ENCODE results near the gene FRMD6. TPM values are rescaled to one million over a fixed set of nuclear protein-coding genes. Genes with fewer than 3 reads are reported as not detected.

FRMD6 gene
- total RNA-seq, 4 donors from 2014 or later: 88.3 to 165 (median 119) TPM

DNA sequence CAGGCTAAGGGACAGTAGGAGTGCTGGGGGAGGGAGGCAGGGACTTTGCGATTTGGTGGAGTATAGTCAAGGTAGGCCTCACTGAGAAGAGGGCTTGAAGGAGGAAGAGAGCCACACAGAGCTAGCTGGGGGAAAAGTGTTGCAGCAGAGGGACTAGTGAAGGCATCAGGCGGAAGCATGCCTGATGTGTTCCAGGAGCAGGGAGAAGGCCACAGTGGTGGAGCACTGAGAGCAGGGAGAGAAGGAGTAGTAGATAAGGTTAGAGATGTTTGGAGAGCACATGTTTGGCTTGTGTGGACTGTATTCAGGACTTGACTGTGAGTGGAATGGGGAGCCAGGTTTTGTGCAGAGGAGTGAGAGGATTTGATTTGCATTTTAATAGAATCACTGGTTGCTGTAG, 9.0 kb downstream of the FRMD6 start:
- DNase-seq (ENCODE audit: low spot score in 2 of 2): no peak
- Histone ChIP-seq H3K4me1 (peaks cover 43% of the 10 kb centered on the region), H3K27ac (no peak overlapping the region), H3K9me3 (no peaks in the 10 kb centered on the region), H3K27me3 (no peaks in the 10 kb centered on the region), H3K4me3 (no peak overlapping the region), H3K36me3 (no peaks in the 10 kb centered on the region)
- TF ChIP-seq POLR2A (IDR thresholded peaks at IDR 0.05) (no peak), EP300 (IDR thresholded peaks at IDR 0.05) (no peak), POLR2AphosphoS5 (IDR thresholded peaks at IDR 0.05) (no peak)
- TF ChIP-seq, protein P1, sequence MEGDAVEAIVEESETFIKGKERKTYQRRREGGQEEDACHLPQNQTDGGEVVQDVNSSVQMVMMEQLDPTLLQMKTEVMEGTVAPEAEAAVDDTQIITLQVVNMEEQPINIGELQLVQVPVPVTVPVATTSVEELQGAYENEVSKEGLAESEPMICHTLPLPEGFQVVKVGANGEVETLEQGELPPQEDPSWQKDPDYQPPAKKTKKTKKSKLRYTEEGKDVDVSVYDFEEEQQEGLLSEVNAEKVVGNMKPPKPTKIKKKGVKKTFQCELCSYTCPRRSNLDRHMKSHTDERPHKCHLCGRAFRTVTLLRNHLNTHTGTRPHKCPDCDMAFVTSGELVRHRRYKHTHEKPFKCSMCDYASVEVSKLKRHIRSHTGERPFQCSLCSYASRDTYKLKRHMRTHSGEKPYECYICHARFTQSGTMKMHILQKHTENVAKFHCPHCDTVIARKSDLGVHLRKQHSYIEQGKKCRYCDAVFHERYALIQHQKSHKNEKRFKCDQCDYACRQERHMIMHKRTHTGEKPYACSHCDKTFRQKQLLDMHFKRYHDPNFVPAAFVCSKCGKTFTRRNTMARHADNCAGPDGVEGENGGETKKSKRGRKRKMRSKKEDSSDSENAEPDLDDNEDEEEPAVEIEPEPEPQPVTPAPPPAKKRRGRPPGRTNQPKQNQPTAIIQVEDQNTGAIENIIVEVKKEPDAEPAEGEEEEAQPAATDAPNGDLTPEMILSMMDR (IDR thresholded peaks at IDR 0.05): no peak
- 92% methylated on average over 2 of the region's 2 CpGs for WGBS

DNA sequence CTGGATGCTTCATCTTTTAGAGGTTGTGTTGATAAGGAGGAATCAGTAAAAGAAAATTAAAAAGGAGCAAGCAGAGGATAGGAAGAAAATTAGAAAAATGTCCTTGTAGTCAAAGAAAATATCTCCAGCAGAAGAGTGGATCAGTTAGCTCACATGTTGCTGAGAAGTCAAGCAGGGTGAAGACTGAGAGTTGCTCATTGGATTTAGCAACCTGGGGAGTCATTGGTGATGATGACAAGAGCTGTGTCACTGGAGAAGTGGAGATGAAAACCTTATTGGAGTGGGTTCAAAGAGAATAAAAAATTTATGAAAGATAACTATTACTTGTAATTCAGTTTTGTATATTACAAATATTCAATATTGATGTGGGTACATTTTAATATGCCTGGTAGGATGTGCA, 9.8 kb downstream of the FRMD6 start:
- TF ChIP-seq, protein P1 (IDR thresholded peaks at IDR 0.05): no peak
- TF ChIP-seq EP300 (IDR thresholded peaks at IDR 0.05): no peak
- TF ChIP-seq POLR2AphosphoS5 (IDR thresholded peaks at IDR 0.05): no peak
- TF ChIP-seq POLR2A (IDR thresholded peaks at IDR 0.05): no peak
- Histone ChIP-seq H3K27ac (no peak overlapping the region), H3K4me3 (no peak overlapping the region), H3K36me3 (no peaks in the 10 kb centered on the region), H3K9me3 (no peaks in the 10 kb centered on the region), H3K4me1 (peaks cover 36% of the 10 kb centered on the region), H3K27me3 (no peaks in the 10 kb centered on the region)
- no peak for DNase-seq (ENCODE audit: low spot score in 2 of 2)

DNA sequence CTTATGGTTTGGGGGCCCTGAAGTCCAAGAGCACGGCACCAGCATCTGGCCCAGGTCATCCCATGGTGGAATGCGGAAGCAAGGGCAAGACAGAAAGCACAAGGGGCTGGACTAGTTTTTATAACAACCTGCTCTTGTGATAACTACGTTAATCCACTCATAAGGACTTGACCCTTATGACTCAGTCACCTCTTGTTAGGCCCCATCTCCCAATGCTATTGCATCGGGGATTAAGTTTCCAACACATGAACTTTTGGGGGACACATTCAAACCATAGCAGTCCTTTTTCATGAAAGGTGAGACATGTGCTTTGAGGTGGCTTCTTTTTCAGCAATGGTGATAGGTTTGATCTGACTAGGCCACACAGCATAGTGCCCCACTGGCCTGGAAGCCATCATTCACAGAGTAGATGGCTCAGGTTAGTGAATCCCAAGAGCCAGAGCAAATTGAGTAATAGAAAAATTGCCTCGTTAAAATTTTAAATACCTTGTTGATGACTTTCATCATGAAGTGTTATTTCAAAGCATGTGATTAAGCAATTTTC, 12.1 kb downstream of the FRMD6 start:
- Histone ChIP-seq H3K4me1 (peaks cover 20% of the 10 kb centered on the region), H3K27ac (no peak overlapping the region), H3K4me3 (no peak overlapping the region), H3K9me3 (no peaks in the 10 kb centered on the region), H3K27me3 (no peaks in the 10 kb centered on the region), H3K36me3 (no peaks in the 10 kb centered on the region)
- no peak for DNase-seq (ENCODE audit: low spot score in 2 of 2)
- WGBS: 88% methylated on average over 5 of the region's 5 CpGs
- TF ChIP-seq POLR2AphosphoS5 (IDR thresholded peaks at IDR 0.05) (no peak), POLR2A (IDR thresholded peaks at IDR 0.05) (no peak), EP300 (IDR thresholded peaks at IDR 0.05) (no peak)
- TF ChIP-seq, protein P1 (IDR thresholded peaks at IDR 0.05): no peak

DNA sequence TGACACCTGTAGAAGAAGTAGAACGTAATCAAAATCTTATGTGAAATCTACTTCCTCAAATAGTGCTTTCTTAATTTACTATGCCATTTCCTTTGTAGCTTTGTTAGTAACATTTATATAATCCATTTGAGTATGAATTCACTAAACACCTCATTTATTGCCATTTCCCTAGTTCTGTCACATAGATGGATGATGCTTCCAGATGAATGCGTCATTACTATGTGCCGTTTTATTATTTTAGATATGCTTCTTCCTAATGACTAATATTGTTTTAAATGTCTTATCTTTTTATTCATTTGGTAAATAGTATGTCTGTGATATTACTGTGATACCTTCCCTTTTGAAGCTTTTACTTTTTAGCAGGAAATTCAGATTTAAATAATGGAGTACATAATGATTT, 14.4 kb downstream of the FRMD6 start:
- H3K27ac ChIP-seq: no peak overlapping the region
- peaks cover 3% of the 10 kb centered on the region for H3K4me1 ChIP-seq
- WGBS: 89% methylated on average over 3 of the region's 3 CpGs
- no peaks in the 10 kb centered on the region for H3K27me3 ChIP-seq
- H3K9me3 ChIP-seq: no peaks in the 10 kb centered on the region
- TF ChIP-seq EP300 (IDR thresholded peaks at IDR 0.05) (no peak), POLR2AphosphoS5 (IDR thresholded peaks at IDR 0.05) (no peak), POLR2A (IDR thresholded peaks at IDR 0.05) (no peak)
- H3K36me3 ChIP-seq: no peaks in the 10 kb centered on the region
- no peak overlapping the region for H3K4me3 ChIP-seq
- DNase-seq (ENCODE audit: low spot score in 2 of 2): no peak

DNA sequence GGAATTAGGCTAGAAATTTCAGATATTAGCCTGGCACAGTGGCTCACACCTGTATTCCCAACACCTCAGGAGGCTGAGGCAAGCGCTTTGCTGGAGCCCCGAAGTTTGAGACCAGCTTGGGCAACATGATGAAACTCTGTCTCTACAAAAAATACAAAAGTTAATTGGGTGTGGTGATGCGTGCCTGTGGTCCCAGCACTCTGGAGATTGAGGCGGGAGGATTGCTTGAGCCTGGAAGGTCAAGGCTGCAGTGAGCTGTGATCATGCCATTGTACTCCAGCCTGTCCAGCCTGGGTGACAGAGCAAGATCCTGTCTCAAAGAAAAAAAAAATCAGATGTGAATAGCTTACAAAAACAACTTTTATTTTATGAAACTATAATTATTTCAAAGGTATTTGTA, 15.1 kb downstream of the FRMD6 start:
- no peak for TF ChIP-seq EP300 (IDR thresholded peaks at IDR 0.05)
- no peak for TF ChIP-seq POLR2A (IDR thresholded peaks at IDR 0.05)
- TF ChIP-seq POLR2AphosphoS5 (IDR thresholded peaks at IDR 0.05): no peak
- TF ChIP-seq, protein P1 (IDR thresholded peaks at IDR 0.05): no peak
- WGBS: 81% methylated on average over 4 of the region's 4 CpGs
- no peak for DNase-seq (ENCODE audit: low spot score in 2 of 2)
- Histone ChIP-seq H3K9me3 (no peaks in the 10 kb centered on the region), H3K4me1 (no peaks in the 10 kb centered on the region), H3K4me3 (no peak overlapping the region), H3K27me3 (no peaks in the 10 kb centered on the region), H3K27ac (no peak overlapping the region), H3K36me3 (no peaks in the 10 kb centered on the region)

DNA sequence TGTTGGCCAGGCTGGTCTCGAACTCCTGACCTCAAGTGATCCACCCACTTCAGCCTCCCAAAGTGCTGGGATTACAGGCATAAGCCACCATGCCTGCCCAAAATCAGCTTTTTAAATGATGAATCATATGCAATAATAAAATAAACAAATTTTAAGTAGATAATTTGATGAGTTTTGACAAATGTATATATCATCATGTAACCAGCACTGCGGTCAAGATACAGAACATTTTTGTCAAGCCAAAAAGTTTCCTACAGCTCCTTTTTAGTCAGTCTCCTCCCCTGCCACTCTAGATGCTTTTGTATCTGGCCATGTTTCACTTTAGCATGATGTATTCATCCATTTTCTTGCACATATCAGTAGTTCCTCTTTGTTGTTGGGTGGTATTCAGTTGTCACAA, 17.2 kb downstream of the FRMD6 start:
- WGBS: 99% methylated on average over 2 of the region's 2 CpGs
- TF ChIP-seq POLR2AphosphoS5 (IDR thresholded peaks at IDR 0.05): no peak
- TF ChIP-seq EP300 (IDR thresholded peaks at IDR 0.05): no peak
- TF ChIP-seq, protein P1 (IDR thresholded peaks at IDR 0.05): no peak
- no peak for TF ChIP-seq POLR2A (IDR thresholded peaks at IDR 0.05)
- H3K4me1 ChIP-seq: no peaks in the 10 kb centered on the region

More for the DNA sequence above, 17.2 kb downstream of the FRMD6 start:
- no peaks in the 10 kb centered on the region for H3K27me3 ChIP-seq
- no peak for DNase-seq (ENCODE audit: low spot score in 2 of 2)
- H3K27ac ChIP-seq: no peak overlapping the region
- no peaks in the 10 kb centered on the region for H3K9me3 ChIP-seq
- no peaks in the 10 kb centered on the region for H3K36me3 ChIP-seq
- H3K4me3 ChIP-seq: no peak overlapping the region

Measured in suprapubic skin (tissue), 4 donors.